A549 (cell line): Measurements from ENCODE around the gene TRABD. TPM values are rescaled to one million over a fixed set of nuclear protein-coding genes. Genes with fewer than 3 reads are reported as not detected.

Experiments used
- ATAC-seq, 2 experiments: fragments of 200-7000 bp in 1 of 2; fragments of >200 bp in 1 of 2; cut with Nextera tagmentation in 1 of 2; cut with Tn5 transposase in 1 of 2; 3 replicates each; pipeline versions ENCODE4 v1.8.0 to v1.9.1; 2018 to 2020; ENCODE audit warnings: mild to moderate bottlenecking in 1 of 2, moderate library complexity in 1 of 2
- CTCF ChIA-PET: fragments of 300-600 bp; sonication (Branson Sonifier 250); formaldehyde crosslinking; extraction: SDS; loops from one replicate; lab custom pipeline; 2021; ENCODE audit warnings: antibody characterized with exemption, inconsistent platforms; lab: Yijun Ruan, JAX
- POLR2A ChIA-PET: fragments of 350-600 bp; formaldehyde crosslinking; extraction: SDS; loops from one replicate; lab custom pipeline; 2021; ENCODE audit warnings: antibody characterized with exemption, inconsistent platforms; lab: Yijun Ruan, JAX
- DNase-seq, 2 experiments: peaks; one replicate each; pipeline versions ENCODE4 v3.0.0 to v3.0.0-alpha.2; 2011 to 2016; ENCODE audit warnings: low read depth in 1 of 2, low spot score in 1 of 2
- FAIRE-seq: peaks from 2 replicates; lab custom pipeline; 2011; peaks lifted over from hg19 to GRCh38; lab: Jason Lieb, UNC
- H3K27ac ChIP-seq, 2 experiments: fragments of >200 bp; sonication (Bioruptor Twin); formaldehyde crosslinking; 3 replicates each; pipeline ENCODE4 v1.5.1; 2016 to 2017
- H3K4me1 ChIP-seq: fragments of >200 bp; sonication (Bioruptor Twin); formaldehyde crosslinking; 3 replicates; pipeline ENCODE4 v1.6.1; 2016
- H3K4me2 ChIP-seq: fragments of >200 bp; sonication (Bioruptor Twin); formaldehyde crosslinking; 3 replicates; pipeline ENCODE4 v1.6.1; 2016
- H3K4me3 ChIP-seq: fragments of >200 bp; sonication (Bioruptor Twin); formaldehyde crosslinking; 3 replicates; pipeline ENCODE4 v1.5.1; 2016
- H3K9me3 ChIP-seq: fragments of >200 bp; sonication (Bioruptor Twin); formaldehyde crosslinking; 3 replicates; pipeline ENCODE4 v1.6.1; 2016
- ATOH8 ChIP-seq: fragments of 250-450 bp; sonication (Bioruptor Pico); IDR thresholded peaks from 2 replicates; pipeline ENCODE4 v1.5.0; 2020; ENCODE audit warnings: low read depth, mild to moderate bottlenecking, moderate library complexity
- CBX2 ChIP-seq: fragments of 200-600 bp; sonication (generic); IDR thresholded peaks from 2 replicates; pipeline ENCODE4 v1.6.1; 2016; ENCODE audit warnings: low read depth, mild to moderate bottlenecking, borderline replicate concordance
- CBX8 ChIP-seq: fragments of 200-600 bp; sonication (generic); IDR thresholded peaks from 2 replicates; pipeline ENCODE4 v1.6.1; 2016
- CEBPB ChIP-seq, 2 experiments: fragments of >200 bp in 1 of 2; sonication (Bioruptor Twin) in 1 of 2; formaldehyde crosslinking in 1 of 2; IDR thresholded peaks; 2 replicates each; pipeline ENCODE4 v1.6.1; 2012 to 2016
- CHD2 ChIP-seq: fragments of 150-350 bp; IDR thresholded peaks from 2 replicates; pipeline ENCODE4 v1.6.1; 2014; ENCODE audit warnings: low read length; ENCODE audit not compliant: partially characterized antibody
- EHMT2 ChIP-seq: fragments of 200-600 bp; sonication (generic); IDR thresholded peaks from 2 replicates; pipeline ENCODE4 v1.6.1; 2016; ENCODE audit warnings: antibody characterized with exemption, low read depth, mild to moderate bottlenecking, moderate library complexity
- HES2 ChIP-seq: fragments of >200 bp; sonication (Bioruptor Twin); formaldehyde crosslinking; IDR thresholded peaks from 2 replicates; pipeline ENCODE4 v1.6.1; 2016
- HOXB13 ChIP-seq: fragments of 250-450 bp; sonication (Bioruptor Pico); IDR thresholded peaks from 2 replicates; pipeline ENCODE4 v1.5.0; 2020; ENCODE audit warnings: low read depth, mild to moderate bottlenecking, moderate library complexity
- HOXB5 ChIP-seq: fragments of 250-450 bp; sonication (Bioruptor Pico); IDR thresholded peaks from 2 replicates; pipeline ENCODE4 v1.5.0; 2020; ENCODE audit warnings: mild to moderate bottlenecking, moderate library complexity
- JUN ChIP-seq, 2 experiments: fragments of >200 bp; sonication (Bioruptor Twin); formaldehyde crosslinking; IDR thresholded peaks; 2 replicates in 1 of 2; 3 replicates in 1 of 2; pipeline ENCODE4 v1.6.1; 2016 to 2017
- JUNB ChIP-seq: fragments of >200 bp; sonication (Bioruptor Twin); formaldehyde crosslinking; IDR thresholded peaks from 2 replicates; pipeline ENCODE4 v1.6.1; 2016
- MYC ChIP-seq: IDR thresholded peaks from 2 replicates; pipeline ENCODE4 v1.6.1; 2012; ENCODE audit warnings: mild to moderate bottlenecking, inconsistent platforms, low read length, improper control_type of control experiment, borderline replicate concordance
- NFE2L2 ChIP-seq: fragments of 150-350 bp; conservative IDR thresholded peaks from 2 replicates; pipeline ENCODE4 v1.6.1; 2014; ENCODE audit warnings: low read length
- NR3C1 ChIP-seq: fragments of >200 bp; sonication (Bioruptor Twin); formaldehyde crosslinking; IDR thresholded peaks from 3 replicates; pipeline ENCODE4 v1.6.1; 2017
- PHF8 ChIP-seq: fragments of 200-600 bp; sonication (generic); IDR thresholded peaks from 2 replicates; pipeline ENCODE4 v1.6.1; 2016; ENCODE audit warnings: low read depth, mild to moderate bottlenecking, antibody characterized with exemption, moderate library complexity, borderline replicate concordance
- RAD21 ChIP-seq, 2 experiments: fragments of >200 bp in 1 of 2; sonication (Bioruptor Twin) in 1 of 2; formaldehyde crosslinking in 1 of 2; IDR thresholded peaks in 1 of 2; conservative IDR thresholded peaks in 1 of 2; 2 replicates in 1 of 2; 3 replicates in 1 of 2; pipeline ENCODE4 v1.6.1; 2012 to 2018; ENCODE audit warnings: inconsistent platforms in 1 of 2
- RCOR1 ChIP-seq: fragments of 150-350 bp; IDR thresholded peaks from 2 replicates; pipeline ENCODE4 v1.6.1; 2014; ENCODE audit warnings: antibody characterized with exemption, low read length, low read depth
- TFCP2L1 ChIP-seq: fragments of 250-450 bp; sonication (Bioruptor Pico); IDR thresholded peaks from 2 replicates; pipeline ENCODE4 v1.5.0; 2021; ENCODE audit warnings: mild to moderate bottlenecking
- TP53 ChIP-seq: fragments of 250-450 bp; sonication (Bioruptor Pico); IDR thresholded peaks from 2 replicates; pipeline ENCODE4 v1.5.0; 2021; ENCODE audit warnings: mild to moderate bottlenecking, moderate library complexity
- USF2 ChIP-seq: fragments of 450-650 bp; IDR thresholded peaks from 2 replicates; pipeline ENCODE4 v1.6.1; 2014; ENCODE audit warnings: antibody characterized with exemption
- ZSCAN20 ChIP-seq: fragments of 250-450 bp; sonication (Bioruptor Pico); IDR thresholded peaks from 2 replicates; pipeline ENCODE4 v1.8.0; 2022; ENCODE audit warnings: mild to moderate bottlenecking, moderate library complexity
- WGBS: methylation state at CpG from one replicate; pipeline ENCODE4 v1.1.6; 2017; ENCODE audit errors: missing lambda C conversion rate; 5-methylcytosine and 5-hydroxymethylcytosine counted together
- polyA plus RNA-seq, 4 experiments: library from polyadenylated mRNA; depleted of rRNA in 3 of 4; stranded (reverse); fragments of >200 nt; fragmentation: RNase III in 1 of 4; extraction: RNeasy Plus Mini Kit Qiagen cat#74134 plus additional on column Dnase treatment in 1 of 4; gene quantifications; 2 replicates in 3 of 4; 3 replicates in 1 of 4; pipeline ENCODE4 v1.2.3, GENCODE V29; 2011 to 2017

TRABD gene
- polyA plus RNA-seq, 2 of the 4 experiments (the other 2 are of a cell fraction), result 14.8 to 30.4 TPM

GRCh38 chr22:50201191-50202129 is 15.7 kb downstream of the TRABD start:
- TF ChIP-seq JUN (IDR thresholded peaks at IDR 0.05) (peak in 1 of 2 experiments; percentile 20; a peak in 1 of 5 replicates), JUNB (no peak), RCOR1 (no peak), CEBPB (IDR thresholded peaks at IDR 0.05) (no peak), USF2 (no peak), NFE2L2 (no peak), CBX8 (no peak)
- peak overlapping the region; percentile 93 to 99 for H3K27ac ChIP-seq
- H3K9me3 ChIP-seq, result peaks cover 10% of the 10 kb centered on the region; the same call in 2 of the 3 replicates
- ATAC-seq, result peak; percentile 17 to 39; a peak in 5 of 6 replicates
- no peak for FAIRE-seq
- ChIA-PET POLR2A (no interaction called here), CTCF (interaction anchor here (1.3 kb wide), 1 partner anchor 270 kb away, joined by 3 read pairs; no protein-coding TSS in a partner anchor)
- DNase-seq, result no peak
- H3K4me3 ChIP-seq, result peak overlapping the region; percentile 95
- H3K4me1 ChIP-seq, result no peaks in the 10 kb centered on the region
- WGBS, result 80% methylated on average over 17 of the region's 115 CpGs
- peak overlapping the region; percentile 85 for H3K4me2 ChIP-seq

- Histone ChIP-seq H3K4me2 (peak overlapping the region; percentile 85), H3K4me1 (no peaks in the 10 kb centered on the region), H3K27ac (peak overlapping the region in 1 of 2 experiments; percentile 99; a peak in 2 of 6 replicates), H3K9me3 (peaks cover 10% of the 10 kb centered on the region; the same call in 2 of the 3 replicates), H3K4me3 (peak overlapping the region; percentile 95)
- DNase-seq (no peak), FAIRE-seq (no peak), ATAC-seq (no peak)
- TF ChIP-seq ATOH8 (CRISPR knock-in tag), result no peak
- no peak for TF ChIP-seq USF2
- no peak for TF ChIP-seq HOXB13 (CRISPR knock-in tag)
- no peak for TF ChIP-seq NR3C1
- TF ChIP-seq MYC, result no peak
- no peak for TF ChIP-seq TFCP2L1 (CRISPR knock-in tag)
- TF ChIP-seq EHMT2, result no peak
- no peak for TF ChIP-seq NFE2L2
- no peak for TF ChIP-seq ZSCAN20
- TF ChIP-seq HES2, result no peak
- no peak for TF ChIP-seq CBX2
- TF ChIP-seq HOXB5 (CRISPR knock-in tag), result no peak
- TF ChIP-seq TP53 (CRISPR knock-in tag), result no peak
- TF ChIP-seq RAD21 (conservative IDR thresholded peaks at IDR 0.05 in 1 of 2, IDR thresholded peaks at IDR 0.05 in 1 of 2), result no peak
- TF ChIP-seq CHD2, result no peak
- TF ChIP-seq PHF8, result no peak
- CTCF ChIA-PET, result interaction anchor here (1.3 kb wide), 1 partner anchor 271 kb away, joined by 3 read pairs; no protein-coding TSS in a partner anchor
- POLR2A ChIA-PET, result no interaction called here
- WGBS, result 96% methylated on average over 13 of the region's 13 CpGs
Measured at GRCh38 chr22:50202130-50202666, 16.5 kb downstream of the TRABD start.
